Right lung (tissue), 5 donors: ENCODE data around the gene CTNND2. TPM values are rescaled to one million over a fixed set of nuclear protein-coding genes. Genes with fewer than 3 reads are reported as not detected.

ENCODE experiments used
- DNase-seq, 2 donors: peaks; one replicate each; pipeline ENCODE4 v3.0.0-alpha.2; 2013
- polyA plus RNA-seq, 5 donors: library from polyadenylated mRNA; unstranded; fragments of 120-200 nt; gene quantifications; one replicate each; pipeline versions ENCODE4 v1.2.1 to v1.2.3, GENCODE V29; 2013; ENCODE audit warnings: inconsistent platforms in 1 of 5, low replicate concordance in 1 of 5; ENCODE audit not compliant: insufficient read length in 5 of 5, insufficient read depth in 1 of 5

CTNND2 gene
- polyA plus RNA-seq, 5 donors, result 1.7 to 3.6 (median 1.9) TPM

GRCh38 chr5:11785771-11786352 lies 118.4 kb downstream of the CTNND2 start:
- no peak for DNase-seq

- no peak for DNase-seq
Measured at GRCh38 chr5:11780641-11781345, 123.5 kb downstream of the CTNND2 start.

GRCh38 chr5:11777096-11777495 lies 127.2 kb downstream of the CTNND2 start:
- DNase-seq, result no peak

- no peak for DNase-seq
Measured at GRCh38 chr5:11770310-11770709, 133.9 kb downstream of the CTNND2 start.

GRCh38 chr5:11760934-11761603 lies 143.2 kb downstream of the CTNND2 start:
- DNase-seq, result no peak

GRCh38 chr5:11758321-11758720 lies 145.9 kb downstream of the CTNND2 start:
- no peak for DNase-seq

- no peak for DNase-seq
Measured at GRCh38 chr5:11757661-11758060, 146.6 kb downstream of the CTNND2 start.

GRCh38 chr5:11737010-11737409 lies 167.2 kb downstream of the CTNND2 start:
- no peak for DNase-seq

GRCh38 chr5:11734369-11734768 lies 169.9 kb downstream of the CTNND2 start:
- DNase-seq, result no peak

- no peak for DNase-seq
Measured at GRCh38 chr5:11733840-11734192, 170.4 kb downstream of the CTNND2 start.

- DNase-seq, result no peak
Measured at GRCh38 chr5:11733185-11733839, 170.9 kb downstream of the CTNND2 start.

- no peak for DNase-seq
Measured at GRCh38 chr5:11724940-11725339, 179.3 kb downstream of the CTNND2 start.

- peak; percentile 0 to 2 for DNase-seq
Measured at GRCh38 chr5:11719888-11720481, 184.3 kb downstream of the CTNND2 start.

GRCh38 chr5:11715461-11716196 lies 188.6 kb downstream of the CTNND2 start:
- DNase-seq, result no peak

- DNase-seq, result no peak
Measured at GRCh38 chr5:11711932-11712331, 192.3 kb downstream of the CTNND2 start.

- no peak for DNase-seq
Measured at GRCh38 chr5:11709021-11709420, 195.2 kb downstream of the CTNND2 start.

GRCh38 chr5:11704916-11705315 lies 199.3 kb downstream of the CTNND2 start:
- DNase-seq, result no peak

GRCh38 chr5:11700391-11700790 lies 203.9 kb downstream of the CTNND2 start:
- no peak for DNase-seq

GRCh38 chr5:11692636-11693035 lies 211.6 kb downstream of the CTNND2 start:
- DNase-seq, result no peak

- no peak for DNase-seq
Measured at GRCh38 chr5:11687498-11687897, 216.7 kb downstream of the CTNND2 start.

GRCh38 chr5:11684607-11685006 lies 219.6 kb downstream of the CTNND2 start:
- DNase-seq, result no peak

- DNase-seq, result peak in 1 of 2 donors; percentile 6
Measured at GRCh38 chr5:11683666-11684065, 220.6 kb downstream of the CTNND2 start.
